EL (cell line): Measurements from ENCODE around the gene TAAR9.
"Not testable (repeated sequence)": the region's sequence is repeated elsewhere in the genome, so short reads cannot be mapped to it uniquely, and the experiment has no call there.

Experiments
- DNase-seq: peaks from one replicate; pipeline ENCODE4 v3.0.0-alpha.2; 2016

TAAR9 gene

DNA sequence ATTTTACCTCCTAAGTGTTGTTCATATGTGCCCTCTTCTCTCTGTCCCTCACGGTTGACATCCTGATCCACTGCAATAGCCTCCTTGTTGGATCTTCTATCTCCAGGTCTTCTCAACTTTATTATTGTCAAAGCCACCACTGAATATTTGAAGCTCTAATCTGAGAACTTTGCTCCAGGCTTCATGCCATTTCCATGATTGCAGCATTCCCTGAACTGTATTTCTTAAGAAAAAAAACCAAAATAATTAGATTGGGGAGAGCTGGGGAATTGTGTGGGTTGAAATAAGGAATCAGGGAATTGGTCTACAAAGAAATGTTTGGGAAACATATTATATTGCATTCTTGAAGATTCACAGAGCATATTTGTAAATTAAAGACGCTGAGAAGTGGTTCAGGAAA is 22.7 kb upstream of the TAAR9 start:
- no peak for DNase-seq

DNA sequence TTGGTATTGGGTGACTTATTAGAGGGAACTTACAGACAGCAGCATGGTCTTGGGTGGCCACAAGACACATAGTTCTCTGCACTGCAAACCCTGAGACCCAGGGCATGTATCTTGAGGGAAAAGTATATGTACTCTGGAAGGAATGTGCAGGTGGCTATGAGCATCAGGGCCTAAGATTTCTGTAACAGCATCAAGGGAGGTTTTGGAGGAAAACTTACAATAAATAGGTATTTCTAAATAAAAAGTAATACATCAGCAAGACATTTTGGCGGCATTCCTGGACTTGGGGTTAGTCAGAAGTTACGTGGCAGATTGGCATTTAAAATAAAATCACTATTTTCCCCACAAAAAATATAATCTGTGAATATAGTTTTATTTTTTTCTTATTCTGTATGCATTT is 17.1 kb upstream of the TAAR9 start:
- peak; percentile 72 for DNase-seq

DNA sequence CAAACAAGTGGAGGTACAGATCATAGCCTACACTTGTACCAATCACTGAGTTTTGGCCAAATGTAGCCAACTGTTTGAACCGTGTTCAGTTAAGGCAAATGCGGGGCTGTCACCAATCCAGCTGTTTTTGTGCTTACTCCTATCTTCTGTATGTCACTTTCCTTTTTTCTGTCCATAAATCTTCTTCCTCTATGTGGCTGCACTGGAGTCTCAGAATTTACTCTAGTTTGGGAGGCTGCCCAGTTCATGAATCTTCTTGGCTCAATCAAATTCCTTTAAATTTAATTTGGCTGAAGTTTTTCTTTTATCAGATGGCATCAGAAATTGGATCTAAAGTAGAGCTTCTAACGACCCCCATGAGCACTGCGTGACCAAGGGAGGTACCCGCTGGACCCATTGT is 13.4 kb upstream of the TAAR9 start:
- DNase-seq, result peak; percentile 14

DNA sequence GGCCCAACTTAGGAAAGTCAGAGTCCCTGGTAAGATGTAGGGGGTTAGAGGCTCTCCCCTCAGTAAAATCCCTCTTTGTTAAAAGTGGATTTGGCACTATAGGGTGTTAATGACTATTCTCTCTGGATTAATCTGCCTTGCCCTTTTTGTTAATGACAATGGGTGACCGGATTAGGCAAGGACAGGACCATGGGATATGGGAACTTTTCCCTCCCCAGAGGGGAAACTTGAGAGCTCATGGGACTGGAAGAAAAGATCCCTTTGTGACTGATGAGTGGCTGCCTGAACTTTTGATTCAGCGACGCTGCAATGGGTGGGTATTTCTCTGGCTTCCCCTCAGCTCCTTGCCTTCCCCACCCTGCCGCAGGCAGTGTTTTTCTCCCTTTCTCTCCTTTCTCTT is 12.2 kb upstream of the TAAR9 start:
- DNase-seq, result no peak

DNA sequence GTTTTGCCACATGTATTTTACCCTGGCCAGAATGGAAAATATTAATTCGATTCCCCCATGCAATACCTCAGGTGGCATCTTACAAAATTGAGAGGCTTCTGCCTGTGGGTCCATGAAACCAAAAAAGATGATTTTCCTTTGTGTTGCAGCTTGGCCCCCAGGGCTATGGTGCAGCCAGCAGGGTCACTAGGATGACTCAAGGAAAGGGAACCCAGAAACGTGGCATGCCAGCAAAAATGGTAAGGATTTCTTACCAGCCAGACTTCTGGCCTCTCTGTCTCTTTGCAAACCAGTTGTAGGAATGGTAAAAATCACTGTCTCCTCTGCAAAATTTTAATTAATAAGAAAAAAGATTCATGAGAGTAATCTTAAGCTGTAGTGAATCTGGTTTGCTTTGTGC is 11.6 kb upstream of the TAAR9 start:
- peak; percentile 69 for DNase-seq

DNA sequence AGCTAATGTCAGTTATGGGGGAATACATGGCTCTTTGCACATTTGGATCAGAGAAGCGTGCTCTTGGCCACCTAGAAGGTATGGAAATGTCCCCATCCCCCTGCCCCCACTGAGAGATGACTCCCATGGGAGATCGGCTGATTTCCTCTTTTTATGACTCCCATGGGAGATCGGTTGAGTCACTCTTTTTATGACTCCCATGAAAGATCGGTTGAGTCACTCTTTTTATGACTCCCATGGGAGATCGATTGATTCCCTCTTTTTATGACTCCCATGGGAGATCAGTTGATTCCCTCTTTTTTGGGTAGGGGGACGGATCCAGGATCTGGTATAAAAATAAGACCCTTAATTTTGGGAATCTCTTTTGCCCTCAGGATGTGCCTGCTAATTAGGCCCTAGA is 10.3 kb upstream of the TAAR9 start:
- DNase-seq, result peak; percentile 89

DNA sequence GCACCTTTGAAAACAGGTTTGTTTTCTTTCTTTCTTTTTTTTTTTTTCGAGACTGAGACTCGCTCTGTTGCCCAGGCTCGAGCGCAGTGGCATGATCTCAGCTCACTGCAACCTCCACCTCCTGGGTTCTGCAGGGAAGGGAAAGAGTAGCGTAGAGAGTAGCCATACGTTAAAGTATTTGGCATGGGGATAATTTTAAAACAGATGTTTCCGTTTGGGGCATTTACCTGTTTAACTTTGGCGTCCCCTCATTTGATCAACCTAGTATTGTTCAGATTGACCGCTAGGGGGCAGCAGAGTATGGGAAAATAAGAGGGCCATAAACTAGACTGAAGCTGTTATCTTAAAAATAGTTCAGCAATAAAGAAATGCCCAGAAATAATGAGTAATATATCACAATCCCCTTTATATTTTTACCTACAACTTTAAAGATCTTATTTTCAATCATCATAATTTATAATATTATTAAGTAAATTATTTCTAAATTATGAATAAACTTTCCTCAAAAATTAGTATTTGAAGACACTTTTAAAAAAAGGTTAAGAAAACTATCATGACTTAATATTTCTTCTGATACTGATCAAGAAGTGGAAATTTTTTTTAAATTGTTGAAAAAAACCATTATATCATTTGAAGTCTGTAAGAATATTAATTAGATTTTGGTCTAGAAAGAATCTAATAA is 7.6 kb upstream of the TAAR9 start:
- DNase-seq, result peak; percentile 62

DNA sequence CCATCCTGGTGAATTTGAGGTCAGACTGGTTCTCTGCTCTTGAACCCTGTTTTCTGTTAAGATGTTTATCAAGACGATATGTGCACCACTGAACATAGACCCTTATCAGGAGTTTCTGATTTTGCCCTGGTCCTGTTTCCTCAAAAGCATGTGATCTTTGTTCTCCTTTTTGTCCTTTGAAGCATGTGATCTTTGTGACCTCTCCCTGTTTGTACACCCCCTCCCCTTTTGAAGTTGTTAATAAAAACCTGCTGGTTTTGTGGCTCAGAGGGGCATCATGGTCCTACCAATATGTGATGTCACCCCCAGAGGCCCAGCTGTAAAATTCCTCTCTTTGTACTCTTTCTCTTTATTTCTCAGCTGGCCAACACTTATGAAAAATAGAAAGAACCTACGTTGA is 3.5 kb upstream of the TAAR9 start:
- not testable (repeated sequence) for DNase-seq

DNA sequence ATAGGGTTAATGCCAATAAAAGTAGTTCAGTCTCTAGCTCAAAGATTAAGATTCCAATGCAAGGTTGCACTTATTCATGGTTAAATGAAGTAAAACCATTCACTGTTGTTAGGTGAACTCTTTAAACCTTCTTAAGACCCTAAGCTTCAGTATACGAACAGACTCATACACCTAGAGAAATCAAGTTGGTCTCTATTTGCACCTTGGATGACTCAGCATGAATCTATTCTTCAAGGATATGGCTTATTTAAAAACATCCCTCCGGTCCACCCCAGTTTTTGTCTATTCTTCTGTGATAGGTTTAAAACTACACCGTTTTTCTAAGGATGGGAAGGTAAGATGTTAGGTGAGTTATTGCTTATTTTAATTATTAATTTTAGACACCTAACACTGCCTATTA is 932 bp upstream of the TAAR9 start:
- no peak for DNase-seq

DNA sequence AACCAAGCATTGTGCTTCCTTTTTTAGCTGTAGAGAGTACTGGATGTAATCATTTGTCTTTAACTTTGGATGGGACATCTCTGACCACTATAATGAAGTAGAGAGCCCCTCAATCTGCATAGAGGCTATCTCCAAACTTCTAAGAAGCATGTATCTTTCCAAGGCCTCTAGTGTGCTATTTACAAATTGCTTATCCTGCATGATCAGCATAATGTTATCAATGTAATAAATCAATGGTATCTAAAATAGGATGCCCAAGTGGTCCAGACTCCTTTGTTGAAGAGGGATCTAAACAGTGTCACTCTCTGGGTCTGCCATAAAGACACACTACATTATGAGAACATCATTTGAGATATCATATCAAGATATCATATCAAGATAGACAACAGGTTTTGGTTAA is 6.7 kb downstream of the TAAR9 start:
- DNase-seq, result no peak

DNA sequence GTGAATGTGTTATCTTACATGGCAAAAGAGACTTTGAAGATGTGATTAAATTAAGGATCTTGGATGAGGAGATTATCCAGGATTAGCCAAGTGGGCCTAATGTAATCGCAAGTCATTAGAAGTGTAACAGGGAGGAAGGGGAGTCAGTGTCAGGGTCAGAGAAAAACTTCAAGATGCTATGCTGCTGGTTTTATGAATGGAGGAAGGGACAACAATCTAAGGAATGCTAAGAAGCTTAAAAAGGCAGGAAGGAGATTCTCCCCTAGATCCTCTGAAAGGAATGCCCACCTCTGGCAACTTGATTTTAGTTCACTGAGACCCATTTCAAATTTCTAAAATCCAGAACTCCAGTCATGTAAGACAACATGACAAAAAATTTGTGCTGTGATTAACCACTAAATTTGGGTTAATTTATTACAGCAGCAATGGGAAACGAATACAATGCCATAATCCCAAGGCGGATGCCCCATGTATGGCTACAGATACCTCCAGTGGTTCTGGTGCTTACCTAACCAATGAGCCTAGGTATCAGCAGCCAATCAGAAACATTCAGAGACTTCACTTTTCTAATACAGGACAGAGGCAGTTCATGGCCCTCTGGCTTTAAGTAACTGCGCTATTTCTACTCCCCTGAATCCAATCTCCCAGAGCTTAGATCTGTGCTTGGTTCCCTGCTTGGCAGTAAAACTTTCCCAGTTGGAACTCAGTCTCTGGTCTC is 10.8 kb downstream of the TAAR9 start:
- no peak for DNase-seq

DNA sequence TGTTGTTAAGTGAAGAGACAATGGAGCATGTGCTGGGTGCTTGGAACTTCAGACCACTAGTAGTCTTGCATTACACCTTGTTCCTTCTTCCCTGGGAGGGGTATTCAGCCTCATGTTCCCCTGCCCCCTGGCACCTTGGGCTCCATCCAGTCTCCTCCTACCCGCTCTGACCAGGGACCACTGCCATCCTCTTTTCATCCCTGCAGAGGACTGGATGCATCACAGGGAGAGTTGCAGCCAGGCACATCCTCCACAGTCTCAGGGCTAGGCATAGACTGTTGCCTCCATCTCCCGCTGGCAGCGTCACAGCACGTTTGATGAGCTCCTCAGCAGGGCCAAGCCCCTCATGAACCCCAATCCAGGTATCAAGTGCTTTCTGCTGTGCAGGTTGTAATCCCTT is 13.1 kb downstream of the TAAR9 start:
- no peak for DNase-seq

DNA sequence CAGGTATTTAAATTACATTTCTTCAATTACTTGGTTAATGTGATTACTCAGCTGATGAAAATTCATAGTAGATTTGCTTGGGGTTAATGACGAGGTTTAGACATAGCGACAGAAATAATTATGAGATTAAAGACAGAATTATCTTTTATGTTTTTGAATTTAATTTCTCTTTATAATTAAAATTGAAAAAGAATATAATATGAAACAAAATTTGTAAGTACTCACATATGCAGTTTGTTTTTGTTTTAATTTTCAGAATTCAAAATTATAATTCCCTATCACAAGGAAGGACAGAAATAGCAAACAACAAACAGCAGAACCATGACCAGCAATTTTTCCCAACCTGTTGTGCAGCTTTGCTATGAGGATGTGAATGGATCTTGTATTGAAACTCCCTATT is 14.3 kb downstream of the TAAR9 start, which contains the start of gene TAAR8:
TAAR8 (plus strand) TSS at position 301 of the 400 bp plus-strand sequence; CDS start at position 322, 21 bp downstream.
- no peak for DNase-seq

DNA sequence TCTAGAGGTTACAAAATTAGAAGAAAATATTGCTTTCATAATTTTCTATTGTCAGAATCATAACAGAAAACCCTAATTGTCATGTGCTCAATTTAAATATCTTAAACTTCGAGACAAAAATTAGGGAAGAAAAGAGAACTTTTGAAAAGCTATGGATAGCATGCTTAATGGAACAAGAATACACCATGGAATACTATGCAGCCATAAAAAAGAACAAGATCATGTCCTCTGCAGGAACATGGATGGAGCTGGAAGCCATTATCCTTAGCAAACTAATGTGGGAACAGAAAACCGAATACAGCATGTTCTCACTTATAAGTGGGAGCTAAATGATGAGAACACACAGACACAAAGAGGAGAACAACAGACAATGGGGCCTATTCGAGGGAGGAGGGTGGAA is 22.0 kb downstream of the TAAR9 start:
- not testable (repeated sequence) for DNase-seq

DNA sequence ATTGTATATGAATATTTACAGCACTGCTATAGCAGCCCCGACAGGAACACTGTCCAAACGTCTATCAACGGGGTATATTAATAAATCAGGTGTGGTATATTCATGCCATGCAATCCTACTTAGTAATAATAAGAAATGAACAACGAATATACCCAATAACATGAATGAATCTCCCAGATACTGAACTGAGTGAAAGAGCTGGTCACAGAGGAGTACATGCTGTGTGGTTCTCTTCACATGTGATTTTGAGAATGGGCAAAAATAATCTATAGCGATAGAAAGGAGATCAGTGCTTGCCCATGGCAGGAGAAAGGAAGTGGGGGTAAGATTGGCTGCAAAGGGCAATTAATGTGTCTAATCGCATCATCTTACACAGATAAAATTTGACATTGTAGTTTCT is 28.3 kb downstream of the TAAR9 start:
- no peak for DNase-seq

DNA sequence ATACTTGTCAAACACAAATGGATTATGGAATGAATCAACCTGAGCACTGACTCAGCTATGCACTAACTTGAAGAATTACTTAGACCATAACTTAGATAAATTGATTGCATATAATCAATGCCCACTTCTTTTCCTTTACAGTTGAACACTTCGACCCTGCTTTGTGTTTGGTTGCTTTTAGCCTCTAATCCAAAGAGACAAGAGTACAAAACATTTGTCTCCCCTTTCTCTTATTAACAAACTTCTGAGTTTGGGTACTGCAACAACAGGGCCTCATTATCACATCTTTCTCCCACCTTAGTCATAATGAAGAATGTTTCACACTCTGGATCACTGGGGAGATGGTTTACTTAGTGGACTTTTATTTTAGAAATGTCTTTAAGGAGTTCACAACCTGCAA is 29.5 kb downstream of the TAAR9 start:
- DNase-seq, result no peak

DNA sequence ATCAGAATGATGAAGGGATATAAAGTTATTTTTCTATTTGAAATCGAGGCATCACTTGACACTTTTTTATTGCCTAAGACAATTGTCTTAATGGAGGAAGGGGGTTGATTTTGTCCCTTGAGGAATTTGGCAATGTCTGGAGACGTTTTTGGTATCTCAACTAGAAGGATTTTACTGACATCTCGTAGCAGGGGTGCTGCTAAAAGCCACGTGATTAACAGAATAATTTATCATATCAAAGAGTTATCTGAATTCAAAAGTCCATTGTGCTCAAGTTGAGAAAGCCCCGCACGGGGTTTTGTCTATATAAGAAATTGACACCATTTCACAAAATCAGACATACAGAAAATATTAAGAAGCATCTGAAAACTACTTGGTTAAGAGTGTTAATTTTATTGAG is 30.5 kb downstream of the TAAR9 start:
- no peak for DNase-seq

DNA sequence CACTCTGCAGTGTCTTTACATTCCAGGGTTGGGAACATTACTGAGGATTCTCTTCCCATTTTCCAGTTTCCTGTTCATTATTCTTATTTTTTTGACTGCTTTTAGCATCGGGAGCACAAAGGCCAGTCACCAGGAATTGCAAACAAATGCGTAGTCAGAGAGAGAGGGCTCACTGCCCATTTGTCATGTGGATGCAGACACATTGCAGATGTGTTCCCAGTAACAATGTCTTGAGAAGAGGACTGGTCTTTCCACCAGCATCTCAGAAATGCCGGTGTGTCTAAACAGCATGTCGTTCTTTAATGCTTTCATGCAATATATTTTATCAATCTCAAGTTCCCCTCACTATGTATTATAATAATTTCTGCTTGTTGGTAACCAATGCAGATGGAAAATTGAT is 31.1 kb downstream of the TAAR9 start:
- no peak for DNase-seq

DNA sequence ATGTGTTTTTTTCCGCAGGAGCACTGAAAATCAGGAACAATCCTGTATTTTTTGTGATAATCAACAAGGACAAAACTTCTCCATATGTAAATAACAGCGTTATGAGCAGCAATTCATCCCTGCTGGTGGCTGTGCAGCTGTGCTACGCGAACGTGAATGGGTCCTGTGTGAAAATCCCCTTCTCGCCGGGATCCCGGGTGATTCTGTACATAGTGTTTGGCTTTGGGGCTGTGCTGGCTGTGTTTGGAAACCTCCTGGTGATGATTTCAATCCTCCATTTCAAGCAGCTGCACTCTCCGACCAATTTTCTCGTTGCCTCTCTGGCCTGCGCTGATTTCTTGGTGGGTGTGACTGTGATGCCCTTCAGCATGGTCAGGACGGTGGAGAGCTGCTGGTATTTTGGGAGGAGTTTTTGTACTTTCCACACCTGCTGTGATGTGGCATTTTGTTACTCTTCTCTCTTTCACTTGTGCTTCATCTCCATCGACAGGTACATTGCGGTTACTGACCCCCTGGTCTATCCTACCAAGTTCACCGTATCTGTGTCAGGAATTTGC is 32.2 kb downstream of the TAAR9 start, which contains the start of gene TAAR6:
TAAR6 (plus strand) TSS at position 102 of the 557 bp plus-strand sequence; CDS start at position 102, 0 bp downstream.
- DNase-seq, result no peak

DNA sequence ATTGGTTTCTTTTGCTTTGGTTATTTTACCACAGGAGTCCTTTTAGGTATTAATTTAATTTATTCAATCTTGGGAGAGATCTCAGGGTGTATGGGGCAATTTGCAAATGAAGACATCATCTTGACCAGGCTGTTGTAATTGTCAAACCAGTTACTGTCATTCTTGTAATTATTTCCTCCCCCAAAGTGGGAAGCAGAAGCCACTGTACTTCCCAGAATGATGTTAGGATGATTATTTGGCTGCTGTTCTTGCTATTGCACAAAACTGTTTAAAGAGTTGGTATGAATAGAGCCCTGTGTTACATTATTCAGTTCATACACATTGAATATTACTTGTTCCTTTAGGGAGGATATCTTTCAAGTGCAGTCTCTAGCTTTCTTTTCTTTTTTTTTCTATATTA is 33.7 kb downstream of the TAAR9 start:
- DNase-seq, result no peak

DNA sequence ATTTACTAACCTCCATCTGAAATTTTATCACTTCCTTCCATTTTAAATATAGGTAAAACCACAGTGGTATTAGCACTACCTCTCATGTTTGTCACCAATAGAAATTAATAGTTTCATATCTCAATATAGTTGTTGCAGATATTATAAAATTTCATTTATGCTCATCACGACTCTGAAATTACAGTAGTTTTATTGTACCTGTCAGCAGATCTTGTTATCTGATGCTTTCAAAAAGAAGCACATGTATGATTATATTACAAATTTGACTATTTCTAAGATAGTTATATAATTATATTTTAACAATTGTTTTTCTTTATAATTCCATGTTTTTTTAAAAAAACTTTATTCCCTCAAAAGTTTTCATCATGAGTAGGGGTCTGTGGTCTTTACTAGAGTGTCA is 46.6 kb downstream of the TAAR9 start:
- DNase-seq, result no peak

DNA sequence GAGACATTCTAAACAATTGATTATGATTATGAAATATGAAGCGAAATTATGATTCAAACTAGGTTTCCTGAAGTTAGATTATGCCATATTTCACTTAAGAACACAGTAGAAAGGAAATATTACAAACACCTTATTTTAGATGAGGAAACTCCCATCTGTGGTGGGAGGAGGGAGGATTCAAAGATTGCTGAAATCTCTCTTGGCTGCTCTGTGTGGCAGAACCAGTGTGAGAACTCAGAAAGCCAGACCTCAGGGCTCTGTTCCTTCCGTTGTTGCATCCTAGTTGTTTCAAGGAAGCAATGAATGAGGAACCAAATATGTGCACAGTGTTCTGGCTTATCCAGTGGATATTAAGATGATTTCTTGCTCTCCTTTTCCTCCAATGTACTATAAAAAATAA is 49.3 kb downstream of the TAAR9 start:
- DNase-seq, result no peak
